GM19099 (cell line): ENCODE measurements around the gene SH2D1A.

Experiments used
- POLR2A ChIP-seq: IDR thresholded peaks from 3 replicates; pipeline ENCODE4 v1.6.1; 2011; ENCODE audit warnings: low read depth; ENCODE audit not compliant: insufficient read length; ENCODE audit errors: extremely low read depth

The SH2D1A gene

DNA sequence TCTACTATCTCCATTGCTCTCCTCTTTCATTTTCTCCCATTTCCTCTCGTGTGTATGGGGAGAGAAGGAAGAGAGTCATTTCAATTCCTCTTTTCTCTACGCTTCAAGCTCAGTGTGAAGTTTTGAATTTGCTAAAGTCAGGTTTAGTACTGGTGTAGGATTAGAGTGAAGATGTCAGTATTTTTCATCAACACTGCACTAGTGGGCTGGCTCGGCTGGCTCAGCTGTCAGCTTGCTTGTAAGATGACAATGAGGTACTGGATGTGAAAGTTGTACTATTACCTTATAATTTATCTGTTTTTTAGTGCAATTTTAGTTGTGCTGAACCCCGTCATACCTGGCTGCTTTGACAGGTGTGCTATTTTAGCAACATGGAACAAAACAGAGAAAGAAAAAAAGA, 2.1 kb upstream of the SH2D1A start:
- no peak for TF ChIP-seq POLR2A

DNA sequence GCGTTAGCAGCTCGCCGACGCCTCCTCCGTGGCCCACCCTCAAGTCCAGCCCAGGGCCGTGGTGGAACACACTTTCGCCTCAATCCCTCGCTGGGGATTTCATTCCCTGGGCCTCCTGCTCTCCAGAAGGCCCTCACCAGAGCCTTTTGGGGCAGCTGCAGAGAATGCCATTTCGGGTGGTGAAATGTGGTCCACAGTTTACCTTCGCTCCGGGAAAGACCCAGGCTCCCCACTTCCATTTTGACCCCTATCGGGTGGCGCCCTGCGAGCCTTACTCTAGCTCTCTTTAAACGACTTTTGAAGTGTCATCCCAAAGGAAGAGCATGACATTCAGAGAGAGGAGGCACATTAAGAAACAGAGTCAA, 496 bp downstream of the SH2D1A start:
- no peak for TF ChIP-seq POLR2A

DNA sequence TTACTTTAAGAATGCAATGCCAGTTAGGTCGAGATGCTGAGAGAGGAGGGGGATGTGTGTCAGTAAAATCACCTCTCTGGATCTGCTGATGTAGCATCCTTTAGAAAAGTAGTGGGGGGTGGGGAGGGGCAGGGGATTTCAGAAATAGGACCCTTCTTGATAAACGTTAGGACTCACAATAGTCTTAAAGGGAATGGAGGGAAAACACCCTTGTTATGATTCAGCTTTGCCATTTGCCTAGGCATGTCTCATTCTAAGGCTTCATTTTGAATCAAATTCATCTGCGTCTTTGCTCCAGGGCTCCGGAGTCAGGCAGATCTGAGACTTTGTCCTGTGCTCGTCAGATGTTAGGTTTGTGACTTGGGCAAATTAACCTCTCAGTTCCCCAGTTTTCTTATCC, 879 bp downstream of the SH2D1A start:
- no peak for TF ChIP-seq POLR2A

DNA sequence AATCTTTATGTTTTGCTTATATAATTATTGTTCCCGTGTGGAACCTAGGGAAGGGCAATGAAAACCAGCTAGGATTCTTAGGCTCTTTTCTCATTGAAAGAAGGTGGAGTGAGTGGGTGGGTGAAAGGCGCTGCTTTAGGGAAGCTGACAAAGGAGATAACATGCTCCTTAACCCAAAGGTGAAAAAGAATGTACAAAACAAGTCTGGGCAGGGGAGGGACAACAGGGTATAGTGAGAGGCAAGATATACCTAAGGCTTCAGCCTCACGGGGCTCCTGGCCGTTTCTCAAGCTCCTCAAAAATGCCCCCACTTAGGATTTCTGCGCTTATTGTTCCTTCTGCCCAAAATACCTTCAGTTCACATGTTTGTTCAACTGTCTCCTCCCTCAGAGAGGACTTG, 1.8 kb downstream of the SH2D1A start:
- TF ChIP-seq POLR2A, result no peak

DNA sequence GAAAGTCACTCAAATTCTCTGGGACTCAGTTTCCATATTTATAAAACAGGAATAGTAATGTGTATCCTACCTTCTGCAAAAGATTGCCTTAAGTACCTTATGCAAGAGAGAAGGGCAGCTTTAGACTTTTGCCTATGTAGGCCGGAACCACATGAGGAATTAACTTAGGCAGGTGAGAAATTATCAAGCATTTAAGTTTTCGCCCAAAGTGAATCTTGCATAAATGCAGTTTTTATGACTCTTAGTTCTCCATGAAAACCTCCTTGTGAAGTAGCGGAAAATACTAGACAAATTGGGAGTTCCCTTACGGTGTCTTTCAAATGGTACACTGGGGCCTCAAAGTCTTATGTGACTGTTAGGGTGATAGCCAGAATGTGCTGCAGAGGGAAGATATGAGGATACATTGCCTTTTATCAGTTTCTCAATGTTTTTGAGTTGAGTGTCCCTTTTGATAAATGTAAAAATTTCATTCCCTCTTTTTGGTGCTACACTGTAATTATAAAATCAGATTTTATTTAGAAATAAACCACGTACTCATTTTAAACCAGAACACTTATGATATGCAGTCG, 2.6 kb downstream of the SH2D1A start:
- no peak for TF ChIP-seq POLR2A

DNA sequence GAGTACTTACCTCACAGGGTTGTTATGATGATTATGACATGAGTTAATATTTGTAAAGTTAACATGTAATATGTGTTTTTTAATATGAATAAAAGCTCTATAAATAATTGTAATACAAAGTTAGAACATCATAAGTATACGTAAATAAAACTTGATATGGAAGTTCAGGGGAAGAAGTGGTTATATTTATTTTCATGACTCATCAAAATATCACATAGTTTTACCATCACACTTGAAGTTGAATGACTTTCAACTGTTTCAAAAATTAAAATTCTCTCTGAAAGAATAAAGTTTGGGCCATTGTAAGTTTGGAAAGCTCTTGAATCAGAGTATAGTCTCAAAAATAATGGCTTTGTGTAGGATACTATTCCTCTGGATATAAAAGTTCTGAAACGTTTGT, 8.3 kb downstream of the SH2D1A start:
- no peak for TF ChIP-seq POLR2A

DNA sequence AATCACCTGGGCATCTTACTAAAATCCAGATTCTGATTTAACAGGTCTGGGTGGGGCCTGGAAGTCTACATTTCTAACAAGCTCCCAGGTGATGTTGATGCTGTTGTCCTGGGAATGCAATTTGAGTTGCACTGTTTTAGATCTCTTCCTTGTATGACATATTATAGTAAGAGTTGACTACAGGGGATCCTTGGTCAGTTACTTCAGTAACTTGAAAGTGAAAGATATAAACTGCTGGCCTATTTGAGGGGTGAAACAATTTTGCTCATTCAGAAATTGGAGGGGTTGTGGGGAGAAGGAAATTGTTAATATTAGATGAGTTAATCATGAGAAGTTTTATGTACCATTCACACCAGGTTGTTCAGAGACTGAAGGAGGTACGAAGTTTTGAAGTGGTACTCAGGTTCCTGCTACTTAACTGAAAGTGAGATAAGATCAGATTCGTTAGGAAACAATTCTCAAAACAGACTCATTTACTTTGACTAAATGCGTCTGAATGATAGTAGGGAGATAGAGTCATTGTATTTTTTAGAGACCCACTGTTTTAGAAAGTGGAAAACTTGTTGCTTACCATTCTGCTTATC, 12.5 kb downstream of the SH2D1A start:
- no peak for TF ChIP-seq POLR2A

DNA sequence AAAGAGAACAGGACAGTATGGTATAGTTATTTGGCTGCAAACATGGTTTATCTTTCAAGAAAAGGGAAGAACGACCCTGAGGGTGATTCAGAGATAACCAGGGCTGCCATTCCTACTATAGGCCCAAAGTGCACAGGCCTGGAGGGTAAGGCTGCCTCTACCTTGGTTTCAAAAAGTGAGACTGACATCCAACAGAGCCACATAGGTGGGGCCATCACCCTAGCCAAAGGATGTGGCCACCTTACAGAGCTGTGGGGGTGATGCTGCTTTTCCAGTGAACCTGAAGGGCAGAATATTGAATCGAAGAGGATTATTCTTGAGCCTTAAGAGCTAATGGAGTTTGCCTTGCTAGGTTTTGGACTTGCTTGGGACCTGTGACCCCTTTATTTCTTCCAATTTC, 15.7 kb downstream of the SH2D1A start:
- no peak for TF ChIP-seq POLR2A

DNA sequence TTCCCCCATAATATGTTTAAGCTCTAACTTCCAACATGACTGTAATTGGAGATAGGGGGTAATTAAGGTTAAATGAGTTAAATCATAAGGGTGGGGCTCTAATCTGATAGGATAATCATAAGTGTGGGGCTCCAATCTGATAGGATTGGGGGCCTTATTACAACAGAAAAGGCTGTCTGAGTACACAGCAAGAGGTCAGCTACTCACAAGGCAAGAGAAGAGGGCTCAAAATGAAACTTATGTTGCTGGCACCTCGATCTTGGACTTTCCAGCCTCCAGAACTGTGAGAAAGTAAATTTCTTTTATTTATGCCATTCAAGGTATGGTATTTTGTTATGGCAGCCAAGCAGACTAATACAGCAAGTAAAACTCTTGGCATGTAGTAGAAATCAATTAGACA, 16.4 kb downstream of the SH2D1A start:
- TF ChIP-seq POLR2A, result no peak

DNA sequence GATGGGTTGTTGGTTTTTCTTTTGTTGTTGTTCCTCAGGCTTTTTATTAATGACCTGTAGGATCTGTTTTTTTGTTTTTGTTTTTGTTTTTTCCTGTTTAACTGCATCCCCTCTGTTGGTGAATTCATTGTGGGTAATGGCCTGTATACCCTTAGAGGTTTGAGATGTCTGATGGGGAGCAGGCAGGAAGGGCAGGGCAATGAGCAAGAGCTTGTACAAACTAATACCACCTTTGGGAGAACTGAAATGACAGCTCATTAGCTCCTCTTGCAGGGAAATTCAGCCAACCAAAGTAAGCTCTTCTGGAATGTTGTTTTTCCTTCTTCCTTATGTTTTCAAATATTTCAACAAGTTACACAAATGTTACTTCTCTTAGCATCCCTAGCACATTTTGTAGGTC, 23.4 kb downstream of the SH2D1A start:
- no peak for TF ChIP-seq POLR2A

DNA sequence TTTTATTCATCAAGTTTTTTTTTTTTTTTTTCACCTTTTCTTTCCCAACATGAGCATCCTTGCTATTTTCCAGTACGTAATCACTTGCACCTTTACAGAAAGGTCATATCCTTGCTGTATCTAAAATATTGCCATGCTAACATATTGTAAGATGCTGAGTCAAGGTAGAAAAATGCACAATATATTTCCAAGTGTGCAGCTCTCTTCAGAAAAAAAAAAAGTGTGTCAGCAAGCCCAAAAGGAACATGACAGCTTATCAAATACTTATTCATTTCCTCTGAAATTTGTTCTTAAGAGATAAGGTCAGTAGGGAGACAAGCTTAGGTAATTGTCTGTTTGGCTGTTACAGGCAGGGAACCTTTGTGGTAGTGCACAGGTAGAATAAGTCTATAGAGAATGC, 27.0 kb downstream of the SH2D1A start:
- no peak for TF ChIP-seq POLR2A

DNA sequence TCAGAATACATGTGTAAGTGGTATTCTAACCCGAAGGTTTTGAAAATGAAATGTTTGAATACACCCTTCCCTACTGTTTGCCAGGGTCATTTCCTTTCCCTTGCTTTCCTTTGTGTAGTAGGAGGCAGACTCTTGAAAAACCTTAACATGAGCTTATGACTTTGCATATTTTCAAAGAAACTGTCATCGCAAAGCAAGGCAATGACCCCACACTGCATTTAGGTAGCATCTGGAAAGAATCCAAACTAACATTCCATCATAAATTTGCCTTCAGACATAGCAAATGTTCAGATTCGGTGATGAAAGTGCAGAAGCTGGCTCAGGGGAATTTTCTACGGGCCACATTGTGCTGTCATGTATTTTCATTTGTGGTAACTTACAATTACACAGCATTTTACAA, 32.3 kb downstream of the SH2D1A start:
- TF ChIP-seq POLR2A, result no peak

DNA sequence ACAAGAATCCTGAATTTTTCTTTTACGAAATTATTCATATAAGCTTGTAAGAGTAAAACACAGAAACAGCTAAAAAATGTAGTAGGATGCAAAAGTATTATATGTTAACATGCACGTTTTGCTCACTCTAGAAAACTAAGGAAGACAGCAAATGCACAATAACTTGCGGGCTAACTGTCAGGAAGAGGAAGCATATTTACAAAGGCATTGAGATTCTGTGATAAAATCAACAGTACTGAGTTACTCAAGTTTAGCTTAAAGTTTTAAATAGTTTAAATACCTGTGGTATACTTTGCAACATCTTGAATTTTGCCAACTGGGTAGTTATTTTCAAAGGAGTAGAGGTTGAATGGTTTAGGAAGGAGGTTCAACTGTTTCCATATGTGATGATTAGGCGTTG, 37.0 kb downstream of the SH2D1A start:
- no peak for TF ChIP-seq POLR2A

DNA sequence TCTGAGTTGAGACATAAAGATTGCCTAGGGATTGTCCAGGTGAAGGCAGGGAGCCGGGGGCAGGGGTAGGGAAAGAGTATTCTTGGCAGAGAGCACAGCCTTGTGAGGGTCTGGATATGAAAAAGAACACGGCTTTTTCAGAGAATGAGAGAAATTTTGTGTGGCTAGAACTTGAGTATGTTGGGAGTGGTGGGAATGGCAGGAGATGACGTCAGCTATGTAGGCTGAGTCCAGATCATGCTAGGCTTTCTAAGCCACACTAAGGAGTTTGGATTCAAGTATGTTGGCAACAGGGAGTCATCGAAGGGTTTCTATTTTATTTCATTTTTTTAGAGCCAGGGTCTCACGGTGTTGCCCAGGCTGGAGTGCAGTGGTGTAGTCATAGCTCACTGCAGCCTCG, 40.0 kb downstream of the SH2D1A start:
- no peak for TF ChIP-seq POLR2A

DNA sequence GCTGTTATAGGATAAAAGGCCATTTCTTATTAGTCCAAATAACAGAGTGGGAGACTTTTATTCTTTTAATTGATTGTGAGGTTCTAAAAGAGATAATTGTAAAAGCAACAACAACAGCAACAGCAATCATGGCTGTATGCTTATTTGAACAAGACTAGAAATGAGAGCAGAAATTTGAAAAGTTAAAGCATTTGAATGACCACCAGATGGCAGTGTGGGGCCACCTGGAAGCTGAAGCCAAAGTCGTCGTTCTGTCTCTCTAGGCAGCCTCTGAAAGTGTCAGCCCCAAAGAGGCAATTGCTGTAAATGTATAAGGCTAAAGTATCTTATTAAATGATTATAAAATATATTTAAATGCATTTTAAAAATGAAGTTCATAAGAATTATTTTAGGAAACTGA, 42.2 kb downstream of the SH2D1A start:
- no peak for TF ChIP-seq POLR2A

DNA sequence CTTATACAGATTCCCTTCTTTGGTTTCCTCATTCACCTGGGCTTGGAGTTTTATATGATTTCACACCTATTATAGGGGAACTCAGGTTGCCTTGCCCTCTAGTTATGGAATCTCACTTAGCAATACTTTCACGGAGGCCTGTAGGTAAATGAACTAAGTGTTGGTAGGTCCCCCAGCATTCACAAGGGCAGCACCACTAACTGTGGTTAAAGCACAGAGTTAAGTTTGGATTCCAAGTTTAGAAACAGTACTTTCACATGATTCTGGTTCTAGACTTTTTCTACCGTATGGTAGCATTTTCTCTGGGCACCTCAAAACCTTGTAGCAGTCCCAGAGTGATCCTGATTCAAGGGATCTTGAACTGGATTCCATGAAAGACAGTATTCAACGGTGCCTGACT, 46.4 kb downstream of the SH2D1A start:
- TF ChIP-seq POLR2A, result no peak

DNA sequence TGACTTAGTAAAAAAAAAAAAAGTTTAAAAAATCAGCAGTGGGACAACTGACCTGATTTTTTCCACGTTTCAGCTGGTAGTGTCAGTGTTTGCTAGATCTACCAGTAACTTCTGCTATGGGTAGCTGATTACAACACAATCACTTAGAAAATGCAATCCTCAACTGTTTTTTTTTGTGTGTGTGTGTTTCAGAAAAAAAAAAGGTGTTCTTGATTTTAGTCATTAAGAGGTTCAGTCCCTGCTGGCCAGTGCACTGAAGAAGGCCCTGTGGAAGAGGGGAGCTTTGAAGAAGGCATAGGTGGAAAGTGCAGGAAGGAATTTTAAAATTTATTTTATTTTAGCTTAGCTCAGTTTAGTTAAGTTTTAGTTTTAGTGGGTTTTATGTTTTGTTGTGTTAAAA, 46.9 kb downstream of the SH2D1A start:
- no peak for TF ChIP-seq POLR2A
